NCI-H82 (cell line): ENCODE results near the gene ANKS1A.

ENCODE experiments used
- DNase-seq: peaks from one replicate; lab custom pipeline; 2025; lab: John Stamatoyannopoulos, UW

ANKS1A gene

DNA sequence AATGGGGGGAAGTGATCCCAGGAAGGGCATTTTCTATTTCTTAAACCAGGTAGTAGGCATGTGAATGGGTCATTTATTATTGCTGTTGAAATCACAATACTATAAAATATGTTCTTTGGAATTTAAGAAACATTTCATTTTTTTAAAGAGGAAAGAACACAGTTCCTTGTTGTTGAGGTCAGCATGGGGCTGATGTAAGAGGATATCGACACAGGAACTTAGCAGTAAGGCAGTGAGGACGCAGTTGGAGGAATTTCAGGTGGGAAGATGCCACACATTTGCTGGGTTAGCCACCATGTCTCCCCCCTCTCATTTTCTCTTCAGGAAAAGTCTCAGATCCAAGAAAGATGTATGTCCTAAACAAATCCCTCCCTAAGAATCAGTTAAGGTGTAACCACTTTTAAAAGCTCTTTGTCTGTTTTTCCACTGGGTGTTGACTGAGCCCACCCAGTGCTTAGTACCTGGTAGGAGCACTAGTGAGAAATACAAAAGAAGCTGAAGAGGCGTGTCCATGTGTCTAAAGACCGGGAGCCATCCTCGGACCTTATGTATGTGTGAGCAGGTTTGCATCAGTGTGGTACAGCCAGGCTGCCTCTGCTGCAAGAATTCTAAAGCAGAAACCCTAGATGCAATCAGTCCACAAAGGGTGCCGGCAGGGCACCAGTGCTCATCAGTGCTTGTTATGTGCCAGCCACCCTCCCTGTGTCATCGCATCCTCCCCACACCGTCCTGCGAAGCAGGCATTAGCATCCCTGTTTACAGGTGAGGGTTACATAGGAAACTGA lies 153.2 kb downstream of the ANKS1A start:
- no peak for DNase-seq

DNA sequence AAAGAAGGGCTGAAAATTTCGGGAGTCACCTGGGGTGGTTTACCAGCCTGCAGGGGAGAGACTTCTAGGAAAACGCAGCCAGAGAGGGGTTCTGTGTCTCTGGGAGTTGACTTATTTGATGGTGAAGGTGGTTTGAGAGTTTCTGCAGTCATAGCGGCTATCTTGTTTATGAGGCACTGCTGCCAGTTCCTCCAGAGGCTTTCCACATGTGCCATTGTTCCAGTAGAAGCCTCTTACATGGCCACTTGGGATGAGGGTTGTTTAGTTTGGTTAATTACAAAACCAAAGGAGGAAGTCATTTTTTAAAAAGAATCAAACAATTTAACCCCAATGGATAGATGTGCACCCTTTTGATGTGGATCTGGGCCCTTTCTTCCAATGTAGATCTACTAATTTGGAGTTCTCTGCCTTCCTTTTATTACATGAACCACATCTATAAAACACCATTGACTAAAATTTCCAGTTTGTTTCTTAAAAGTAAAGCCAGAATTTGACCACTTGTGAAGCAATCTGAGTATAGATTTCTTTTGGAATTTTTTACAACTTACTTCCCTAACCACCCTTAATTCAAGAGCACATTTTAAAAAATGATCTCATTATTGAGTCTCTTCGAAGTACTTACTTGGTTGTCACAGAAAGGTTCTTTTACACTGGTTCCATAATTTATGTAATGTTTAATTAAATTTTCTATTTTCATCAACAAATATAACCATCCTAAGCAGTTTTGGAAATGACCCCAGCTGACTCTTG lies 154.5 kb downstream of the ANKS1A start:
- no peak for DNase-seq

DNA sequence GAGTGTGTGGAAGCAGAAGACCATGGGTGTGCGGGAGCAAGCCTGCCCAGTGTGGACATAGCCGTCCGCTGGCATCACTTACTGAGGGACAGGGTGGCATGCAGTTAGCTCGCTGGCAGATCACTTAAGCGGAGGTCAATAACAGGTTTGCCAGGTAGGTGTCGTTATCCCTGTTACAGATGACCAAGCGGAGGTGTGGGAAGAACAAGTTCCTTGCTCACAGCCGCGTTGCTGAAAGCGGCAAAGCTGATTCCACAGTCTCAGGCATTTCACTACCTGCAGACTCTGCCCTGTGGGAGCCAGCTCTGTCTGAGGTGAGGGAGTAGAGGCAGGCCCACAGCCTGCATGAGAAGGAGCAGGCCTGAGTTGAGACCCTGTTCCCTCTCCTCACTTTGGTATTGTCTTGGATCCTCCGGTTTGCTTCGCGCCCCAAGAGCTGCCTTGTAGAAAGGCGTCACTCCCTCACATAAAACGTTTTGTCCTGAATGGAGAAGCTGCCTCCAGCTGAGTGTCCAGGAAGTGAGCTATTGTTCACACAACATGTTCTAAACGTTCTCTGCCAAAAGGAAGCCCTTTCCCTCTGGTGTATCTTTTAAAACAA lies 155.2 kb downstream of the ANKS1A start:
- DNase-seq: no peak

GRCh38 chr6:35044761-35045421 lies 155.8 kb downstream of the ANKS1A start:
- peak; percentile 53 for DNase-seq

GRCh38 chr6:35046103-35046502 lies 157.0 kb downstream of the ANKS1A start:
- DNase-seq: no peak

DNA sequence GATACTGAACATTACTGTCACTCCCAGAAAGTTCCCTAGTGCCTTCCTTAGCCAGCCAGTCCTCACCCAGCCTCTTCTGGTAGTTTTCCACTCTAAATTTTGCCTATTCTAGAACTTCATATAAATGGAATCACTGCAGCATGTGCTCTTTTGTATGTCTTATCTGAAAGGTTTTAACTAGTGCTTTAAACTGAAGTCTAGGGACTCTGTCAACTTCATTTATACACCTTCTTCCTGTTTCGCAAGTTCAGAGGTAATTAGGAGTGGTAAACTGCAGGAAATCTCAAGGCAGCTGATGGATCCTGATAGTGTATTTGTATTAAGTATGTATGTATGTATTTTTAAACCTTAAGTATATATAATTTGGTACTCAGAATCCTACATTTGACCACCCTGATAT lies 157.8 kb downstream of the ANKS1A start:
- peak; percentile 36 for DNase-seq

- DNase-seq: peak; percentile 56
These were observed 158.4 kb downstream of the ANKS1A start for GRCh38 chr6:35047265-35048011.

DNA sequence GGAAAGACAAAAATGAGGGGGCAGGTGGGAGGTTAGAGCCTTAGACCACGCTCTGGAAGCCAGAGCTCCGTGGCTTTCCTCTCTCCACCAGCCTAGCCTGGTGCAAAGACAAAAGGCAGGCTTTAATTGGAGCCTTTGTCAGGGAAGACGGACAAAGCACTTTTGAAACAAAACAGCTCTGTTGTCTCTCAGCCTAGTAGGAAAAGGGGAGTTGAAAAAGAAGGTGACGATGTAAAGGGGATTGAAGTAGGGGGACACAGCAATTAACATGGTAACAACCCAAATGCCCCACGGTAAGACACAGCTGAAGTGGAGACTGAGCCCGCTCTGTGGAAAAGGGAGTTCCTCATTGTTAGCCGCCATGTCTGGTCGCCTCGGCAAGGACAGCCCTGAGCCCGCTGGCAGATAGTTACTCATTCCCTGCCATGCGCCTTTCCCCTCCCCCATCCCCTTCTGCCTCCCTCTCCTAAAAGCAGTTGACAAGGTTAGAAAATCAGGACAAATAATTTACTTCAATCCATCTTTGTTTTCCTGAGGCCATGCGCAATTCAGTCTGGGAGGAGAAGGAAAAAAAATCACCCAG lies 159.1 kb downstream of the ANKS1A start:
- DNase-seq: peak; percentile 88

DNA sequence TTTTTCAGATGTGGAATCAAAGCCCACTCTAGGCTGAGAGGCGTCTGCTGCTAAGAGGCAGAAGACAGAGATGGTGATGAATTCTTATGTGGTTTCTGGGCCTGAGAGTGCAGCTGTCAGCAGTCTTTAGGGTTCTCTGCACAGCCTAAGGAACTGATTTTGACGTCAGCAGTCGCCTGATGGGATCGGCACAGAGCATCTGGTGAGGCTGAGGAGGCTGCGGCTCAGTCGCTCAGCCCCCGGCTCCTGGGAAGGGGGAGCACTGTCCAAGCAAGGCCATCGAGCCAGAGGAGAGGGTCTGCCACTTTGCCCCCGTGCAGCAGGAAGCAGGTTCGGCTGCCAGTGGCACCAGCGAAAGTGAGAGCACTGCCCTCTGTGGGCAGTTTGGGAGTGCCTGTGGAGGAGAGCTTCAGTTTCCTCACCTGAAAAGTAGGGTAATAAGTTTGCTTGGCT lies 159.6 kb downstream of the ANKS1A start:
- peak; percentile 98 for DNase-seq

- peak; percentile 88 for DNase-seq
These were observed 160.2 kb downstream of the ANKS1A start for GRCh38 chr6:35049156-35049735.

- peak; percentile 94 for DNase-seq
These were observed 161.1 kb downstream of the ANKS1A start for GRCh38 chr6:35049900-35050756.

- no peak for DNase-seq
These were observed 161.8 kb downstream of the ANKS1A start for GRCh38 chr6:35050757-35051330.

GRCh38 chr6:35051396-35051795 lies 162.3 kb downstream of the ANKS1A start:
- no peak for DNase-seq

DNA sequence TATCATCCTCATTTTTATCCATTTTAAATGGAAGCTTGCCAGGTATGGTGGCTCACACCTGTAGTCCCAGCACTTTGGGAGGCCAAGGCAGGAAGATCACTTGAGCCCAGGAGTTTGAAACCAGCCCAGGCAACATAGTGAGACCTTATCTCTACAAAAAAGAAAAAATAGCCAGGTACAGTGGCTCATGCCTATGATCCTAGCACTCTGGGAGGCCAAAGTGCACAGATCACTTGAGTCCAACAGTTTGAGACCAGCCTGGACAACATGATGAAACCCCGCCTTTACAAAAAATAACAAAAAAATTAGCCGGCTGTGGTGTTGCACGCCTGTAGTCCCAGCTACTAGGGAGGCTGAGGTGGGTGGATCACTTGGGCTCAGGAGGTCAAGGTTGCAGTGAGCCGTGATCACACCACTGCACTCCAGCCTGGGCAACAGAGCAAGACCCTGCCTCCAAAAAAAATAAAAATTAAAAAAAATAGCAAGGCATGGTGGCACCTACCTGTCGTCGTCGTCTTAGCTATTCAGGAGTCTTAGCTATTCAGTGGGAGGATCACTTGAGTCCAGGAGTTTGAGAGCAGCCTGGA lies 163.0 kb downstream of the ANKS1A start:
- DNase-seq: no peak

DNA sequence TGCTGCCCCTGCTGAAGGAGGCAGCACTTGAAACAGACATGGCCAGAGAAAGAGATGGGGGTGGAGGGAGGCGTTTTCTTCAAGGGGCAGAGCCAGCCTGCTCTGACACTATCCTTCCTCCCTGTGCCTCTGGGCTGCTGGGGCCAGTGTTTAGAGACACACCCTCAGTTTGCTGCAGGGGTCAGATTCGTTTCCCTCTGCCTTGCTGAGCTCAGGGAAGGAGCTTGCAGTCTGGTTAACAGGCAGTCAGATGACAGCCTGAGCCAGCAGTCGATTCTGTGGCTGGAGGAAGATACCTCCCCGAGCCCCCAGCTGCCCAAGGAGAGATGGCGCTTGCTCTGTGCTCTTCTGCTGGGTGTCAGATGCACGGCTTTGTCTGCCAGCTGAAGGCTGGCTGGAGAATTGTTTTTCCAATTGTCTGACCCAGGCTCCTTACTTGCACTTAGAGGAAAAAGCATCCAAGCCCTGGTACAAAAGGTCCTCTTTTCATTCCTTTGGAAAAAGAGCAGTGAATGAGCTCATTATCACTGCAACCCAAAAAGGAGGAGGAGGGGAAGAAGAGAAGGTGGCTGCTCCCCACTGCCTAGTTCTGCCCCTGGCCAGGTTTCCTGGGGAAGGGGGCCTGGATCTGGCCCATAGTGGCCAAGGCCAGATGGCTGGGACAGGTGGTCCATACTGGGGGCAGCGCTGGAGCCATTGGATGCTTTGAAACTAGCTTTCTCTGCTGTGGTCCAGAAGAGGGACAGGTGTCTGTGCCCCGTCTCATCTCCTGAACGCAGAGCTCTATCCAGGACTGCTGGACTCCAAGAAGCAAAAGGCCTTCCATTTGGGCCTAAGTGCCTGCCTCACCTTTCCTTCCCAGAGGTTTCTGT lies 163.9 kb downstream of the ANKS1A start:
- peak; percentile 20 for DNase-seq

DNA sequence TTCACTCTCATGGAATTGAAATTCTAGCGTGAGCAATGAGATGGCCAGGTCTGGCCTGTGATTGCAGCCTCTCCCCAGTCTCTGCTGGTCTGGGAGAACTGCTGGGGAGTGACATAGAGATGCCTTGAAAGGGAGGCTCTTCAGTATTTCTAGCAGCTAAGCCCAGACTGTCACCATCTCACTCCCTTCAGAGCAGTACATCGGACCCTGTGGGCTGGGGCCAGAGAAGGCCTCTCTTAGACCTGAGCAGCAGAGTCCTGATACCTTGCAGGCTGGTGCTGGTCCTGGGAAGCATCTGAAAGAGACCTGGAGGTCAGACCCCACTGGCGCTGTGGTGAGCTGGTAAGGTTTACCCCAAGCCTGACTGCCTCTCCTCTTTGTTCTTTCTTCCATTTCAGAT lies 164.6 kb downstream of the ANKS1A start:
- DNase-seq: no peak

GRCh38 chr6:35054106-35054742 lies 165.2 kb downstream of the ANKS1A start:
- no peak for DNase-seq

DNA sequence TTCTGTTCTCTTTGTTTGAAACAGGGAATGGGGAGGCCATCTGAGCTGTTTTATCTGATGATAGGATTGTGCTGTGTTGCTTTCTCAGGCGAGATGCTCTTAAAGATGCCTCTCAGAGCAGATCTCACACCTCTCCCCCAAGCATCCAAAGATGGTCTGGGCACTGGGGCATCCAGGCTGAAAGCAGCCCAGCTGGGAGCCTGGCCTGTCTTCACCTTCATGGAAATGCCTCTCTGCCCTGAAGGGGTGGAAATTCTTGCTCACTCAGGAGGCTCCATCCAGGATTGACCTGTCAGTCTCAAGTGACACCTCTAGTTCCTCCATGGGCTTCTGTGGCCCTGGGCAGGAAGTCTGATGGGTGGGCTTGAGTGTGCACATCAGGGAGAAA lies 165.7 kb downstream of the ANKS1A start:
- no peak for DNase-seq
